NCI-H146 (cell line): ENCODE measurements around the gene HAND1.

Source experiments
- DNase-seq: peaks from one replicate; lab custom pipeline; 2025; lab: John Stamatoyannopoulos, UW

HAND1 gene

GRCh38 chr5:154479160-154479943 lies 1.3 kb upstream of the HAND1 start:
- DNase-seq, result peak; percentile 6

GRCh38 chr5:154478752-154479159 lies 729 bp upstream of the HAND1 start:
- DNase-seq, result peak; percentile 19

GRCh38 chr5:154477382-154478223 lies 424 bp downstream of the HAND1 start:
- peak; percentile 32 for DNase-seq

- DNase-seq, result no peak
These were observed 1.4 kb downstream of the HAND1 start for GRCh38 chr5:154476354-154477205.

GRCh38 chr5:154475591-154476353 lies 2.3 kb downstream of the HAND1 start:
- DNase-seq, result no peak

GRCh38 chr5:154474396-154475334 lies 3.4 kb downstream of the HAND1 start:
- DNase-seq, result no peak

- no peak for DNase-seq
These were observed 4.3 kb downstream of the HAND1 start for GRCh38 chr5:154473581-154474283.

- DNase-seq, result no peak
These were observed 5.0 kb downstream of the HAND1 start for GRCh38 chr5:154472871-154473580.

- no peak for DNase-seq
These were observed 6.8 kb downstream of the HAND1 start for GRCh38 chr5:154470947-154471870.

GRCh38 chr5:154470137-154470536 lies 7.9 kb downstream of the HAND1 start:
- DNase-seq, result no peak

GRCh38 chr5:154467655-154468354 lies 10.2 kb downstream of the HAND1 start:
- peak; percentile 36 for DNase-seq

GRCh38 chr5:154466671-154467070 lies 11.4 kb downstream of the HAND1 start:
- DNase-seq, result no peak

- no peak for DNase-seq
These were observed 11.9 kb downstream of the HAND1 start for GRCh38 chr5:154466147-154466546.

GRCh38 chr5:154465169-154465568 lies 12.9 kb downstream of the HAND1 start:
- no peak for DNase-seq

- DNase-seq, result no peak
These were observed 13.6 kb downstream of the HAND1 start for GRCh38 chr5:154464438-154464837.

- no peak for DNase-seq
These were observed 16.5 kb downstream of the HAND1 start for GRCh38 chr5:154461531-154461930.

- no peak for DNase-seq
These were observed 17.9 kb downstream of the HAND1 start for GRCh38 chr5:154460172-154460571.
